Mesenchymal stem cell (in vitro differentiated cells and primary cell): Measurements from ENCODE around the gene ABHD16B.

Source experiments
- DNase-seq: peaks from one replicate; pipeline ENCODE4 v3.0.0-alpha.2; 2013
- H2AFZ ChIP-seq: one replicate; pipeline ENCODE4 v1.6.1; 2013; ENCODE audit warnings: low read depth, mild to moderate bottlenecking, control low read depth, inconsistent platforms, low read length, moderate library complexity
- H2AK5ac ChIP-seq: 2 replicates; pipeline ENCODE4 v1.6.1; 2013; ENCODE audit warnings: low read length, moderate library complexity, mild to moderate bottlenecking, inconsistent platforms; ENCODE audit not compliant: severe bottlenecking
- H2BK120ac ChIP-seq: one replicate; pipeline ENCODE4 v1.6.1; 2013; ENCODE audit warnings: low read depth, mild to moderate bottlenecking, inconsistent platforms, low read length, moderate library complexity
- H2BK12ac ChIP-seq, 2 experiments: one replicate each; pipeline ENCODE4 v1.6.1; 2013; ENCODE audit warnings: inconsistent platforms in 2 of 2, low read length in 2 of 2, mild to moderate bottlenecking in 2 of 2, moderate library complexity in 2 of 2, control low read depth in 1 of 2
- H2BK15ac ChIP-seq: one replicate; pipeline ENCODE4 v1.6.1; 2013; ENCODE audit warnings: mild to moderate bottlenecking, low read depth, inconsistent platforms; ENCODE audit not compliant: poor library complexity, severe bottlenecking
- H2BK5ac ChIP-seq: 2 replicates; pipeline ENCODE4 v1.6.1; 2013; ENCODE audit warnings: low read depth, mild to moderate bottlenecking, low read length, control low read depth, inconsistent platforms; ENCODE audit not compliant: poor library complexity, severe bottlenecking
- H3K14ac ChIP-seq, 2 experiments: one replicate each; pipeline ENCODE4 v1.6.1; 2013; ENCODE audit warnings: inconsistent platforms in 2 of 2, low read length in 2 of 2, control low read depth in 1 of 2, mild to moderate bottlenecking in 1 of 2, moderate library complexity in 1 of 2
- H3K18ac ChIP-seq, 2 experiments: one replicate each; pipeline ENCODE4 v1.6.1; 2013; ENCODE audit warnings: inconsistent platforms in 2 of 2, low read length in 2 of 2, control low read depth in 1 of 2, low read depth in 1 of 2, mild to moderate bottlenecking in 1 of 2
- H3K23ac ChIP-seq, 2 experiments: one replicate each; pipeline ENCODE4 v1.6.1; 2013; ENCODE audit warnings: inconsistent platforms in 2 of 2, low read length in 2 of 2, mild to moderate bottlenecking in 2 of 2, moderate library complexity in 2 of 2, control low read depth in 1 of 2
- H3K27ac ChIP-seq: 2 replicates; pipeline ENCODE4 v1.5.1; 2013; ENCODE audit warnings: mild to moderate bottlenecking, moderate library complexity, low read length, control low read depth, inconsistent platforms; ENCODE audit not compliant: poor library complexity, severe bottlenecking
- H3K27me3 ChIP-seq, 2 experiments: 2 replicates each; pipeline versions ENCODE4 v1.6.1 to v1.7.0; 2013; ENCODE audit warnings: low read length in 2 of 2, mild to moderate bottlenecking in 2 of 2, moderate library complexity in 2 of 2, control low read depth in 1 of 2, inconsistent platforms in 1 of 2; ENCODE audit not compliant: control insufficient read depth in 1 of 2, insufficient read depth in 1 of 2
- H3K36me3 ChIP-seq, 2 experiments: 2 replicates each; pipeline versions ENCODE4 v1.6.1 to v1.7.0; 2013; ENCODE audit warnings: low read length in 2 of 2, control low read depth in 1 of 2, inconsistent platforms in 1 of 2, low read depth in 1 of 2, mild to moderate bottlenecking in 1 of 2; ENCODE audit not compliant: insufficient read depth in 2 of 2, control insufficient read depth in 1 of 2
- H3K4ac ChIP-seq, 2 experiments: one replicate each; pipeline ENCODE4 v1.6.1; 2013; ENCODE audit warnings: inconsistent platforms in 2 of 2, low read length in 2 of 2, mild to moderate bottlenecking in 2 of 2, moderate library complexity in 2 of 2, control low read depth in 1 of 2, low read depth in 1 of 2
- H3K4me1 ChIP-seq: 2 replicates; pipeline ENCODE4 v1.6.1; 2013; ENCODE audit warnings: low read depth, low read length, control low read depth; ENCODE audit not compliant: control insufficient read depth, insufficient read depth
- H3K4me2 ChIP-seq: 2 replicates; pipeline ENCODE4 v1.6.1; 2013; ENCODE audit warnings: low read length, mild to moderate bottlenecking, inconsistent platforms; ENCODE audit not compliant: poor library complexity, severe bottlenecking
- H3K4me3 ChIP-seq, 2 experiments: 2 replicates each; pipeline versions ENCODE4 v1.5.1 to v1.7.0; 2013; ENCODE audit warnings: low read length in 2 of 2, mild to moderate bottlenecking in 2 of 2, control low read depth in 1 of 2, low read depth in 1 of 2; ENCODE audit not compliant: insufficient read depth in 1 of 2
- H3K79me1 ChIP-seq: replicated peaks from 2 replicates; pipeline ENCODE4 v1.6.1; 2013; ENCODE audit warnings: mild to moderate bottlenecking, control low read depth, low read length, inconsistent platforms; ENCODE audit not compliant: poor library complexity, severe bottlenecking
- H3K9ac ChIP-seq: 2 replicates; pipeline ENCODE4 v1.7.0; 2013; ENCODE audit warnings: mild to moderate bottlenecking, low read length, moderate library complexity
- H3K9me3 ChIP-seq: 2 replicates; pipeline ENCODE4 v1.7.0; 2013; ENCODE audit warnings: mild to moderate bottlenecking, low read length; ENCODE audit not compliant: control insufficient read depth
- H4K8ac ChIP-seq: one replicate; pipeline ENCODE4 v1.6.1; 2013; ENCODE audit warnings: inconsistent platforms, mild to moderate bottlenecking, low read length, moderate library complexity
- H4K91ac ChIP-seq: one replicate; pipeline ENCODE4 v1.6.1; 2013; ENCODE audit warnings: mild to moderate bottlenecking, low read length, inconsistent platforms
- WGBS: methylation state at CpG from one replicate; pipeline ENCODE4 v1.1.7; 2013; ENCODE audit warnings: mixed read lengths; 5-methylcytosine and 5-hydroxymethylcytosine counted together

The ABHD16B gene

DNA sequence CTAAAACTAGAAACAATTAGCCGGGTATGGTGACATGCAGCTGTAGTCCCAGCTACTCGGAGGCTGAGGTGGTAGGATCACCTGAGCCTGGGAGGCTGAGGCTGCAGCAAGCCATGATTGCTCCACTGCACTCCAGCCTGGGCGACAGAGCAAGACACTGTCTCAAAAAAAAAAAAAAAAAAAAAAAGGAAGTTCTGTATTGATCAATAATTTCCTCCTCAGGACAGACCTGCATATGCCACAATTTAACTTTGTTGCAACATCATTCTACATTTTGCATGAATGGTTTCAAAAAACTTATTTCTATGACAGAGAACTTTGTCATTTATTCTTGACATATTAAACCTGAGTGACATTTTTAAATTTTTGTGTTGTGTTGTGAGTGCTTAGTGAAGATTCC lies 39.1 kb downstream of the ABHD16B start:
- Histone ChIP-seq H3K14ac (no peak overlapping the region), H3K23ac (no peak overlapping the region), H3K9ac (peak overlapping the region; percentile 32), H4K91ac (no peak overlapping the region), H3K4ac (no peak overlapping the region), H4K8ac (no peak overlapping the region), H2AFZ (no peak overlapping the region), H2BK5ac (no peak overlapping the region), H3K18ac (no peak overlapping the region), H3K4me1 (peaks cover 21% of the 10 kb centered on the region), H2BK15ac (no peak overlapping the region), H3K9me3 (no peaks in the 10 kb centered on the region), H3K36me3 (peaks cover 18% of the 10 kb centered on the region in 2 experiments), H3K27me3 (no peaks in the 10 kb centered on the region), H2BK12ac (no peak overlapping the region), H3K4me3 (no peak overlapping the region), H3K27ac (no peak overlapping the region), H2BK120ac (no peak overlapping the region), H3K4me2 (no peak overlapping the region), H2AK5ac (no peak overlapping the region), H3K79me1 (peaks cover 2% of the 10 kb centered on the region)
- DNase-seq: no peak
- 100% methylated on average over 2 of the region's 3 CpGs for WGBS

DNA sequence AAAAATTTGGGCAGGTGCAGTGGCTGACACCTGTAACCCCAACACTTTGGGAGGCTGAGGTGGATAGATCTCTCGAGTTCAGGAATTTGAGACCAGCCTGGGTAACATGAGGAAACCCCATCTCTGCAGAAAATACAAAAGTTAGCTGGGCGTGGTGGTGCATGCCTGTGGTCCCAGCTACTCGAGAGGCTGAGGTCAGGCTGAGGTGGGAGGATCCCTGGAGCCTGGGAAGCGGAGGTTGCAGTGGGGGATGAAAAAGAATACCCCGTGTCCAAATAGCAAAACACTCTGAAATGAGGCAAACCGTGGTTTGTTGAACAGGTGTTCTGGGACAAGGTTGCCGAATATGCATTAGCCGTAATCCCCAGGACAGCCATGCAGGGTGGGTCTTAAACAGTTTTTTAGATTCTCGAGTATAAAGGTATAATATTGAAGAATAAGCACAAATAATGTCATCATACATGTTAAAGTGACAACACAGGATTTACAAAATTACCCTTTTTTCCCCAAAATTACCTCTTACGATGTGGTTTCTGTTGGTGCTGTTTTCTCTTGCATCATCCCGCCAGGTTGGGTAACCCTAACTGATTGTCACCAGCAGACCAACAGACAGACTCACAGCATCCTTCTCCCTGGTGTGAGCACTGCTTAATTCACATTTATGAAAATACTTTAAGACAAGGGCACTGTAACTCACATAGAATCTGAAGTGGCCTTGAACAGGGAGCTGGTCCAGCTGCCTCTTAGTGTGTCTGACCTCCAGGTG lies 42.7 kb downstream of the ABHD16B start:
- no peak overlapping the region for H3K4me2 ChIP-seq
- H3K36me3 ChIP-seq: peaks cover 9 to 18% of the 10 kb centered on the region in 2 experiments
- no peak overlapping the region for H3K14ac ChIP-seq
- no peak overlapping the region for H3K4me3 ChIP-seq
- H3K9me3 ChIP-seq: no peaks in the 10 kb centered on the region
- H3K9ac ChIP-seq: no peak overlapping the region
- no peak overlapping the region for H2AK5ac ChIP-seq
- no peak overlapping the region for H3K4ac ChIP-seq
- H3K18ac ChIP-seq: no peak overlapping the region
- H4K91ac ChIP-seq: no peak overlapping the region
- H3K4me1 ChIP-seq: peaks cover 9% of the 10 kb centered on the region
- WGBS: 90% methylated on average over 10 of the region's 11 CpGs
- H3K79me1 ChIP-seq: peaks cover 2% of the 10 kb centered on the region
- no peak overlapping the region for H2BK5ac ChIP-seq
- H3K27me3 ChIP-seq: no peaks in the 10 kb centered on the region
- H2BK12ac ChIP-seq: no peak overlapping the region
- no peak overlapping the region for H2BK15ac ChIP-seq
- no peak overlapping the region for H2BK120ac ChIP-seq
- no peak for DNase-seq
- no peak overlapping the region for H4K8ac ChIP-seq
- no peak overlapping the region for H3K27ac ChIP-seq
- H2AFZ ChIP-seq: no peak overlapping the region
- H3K23ac ChIP-seq: no peak overlapping the region

DNA sequence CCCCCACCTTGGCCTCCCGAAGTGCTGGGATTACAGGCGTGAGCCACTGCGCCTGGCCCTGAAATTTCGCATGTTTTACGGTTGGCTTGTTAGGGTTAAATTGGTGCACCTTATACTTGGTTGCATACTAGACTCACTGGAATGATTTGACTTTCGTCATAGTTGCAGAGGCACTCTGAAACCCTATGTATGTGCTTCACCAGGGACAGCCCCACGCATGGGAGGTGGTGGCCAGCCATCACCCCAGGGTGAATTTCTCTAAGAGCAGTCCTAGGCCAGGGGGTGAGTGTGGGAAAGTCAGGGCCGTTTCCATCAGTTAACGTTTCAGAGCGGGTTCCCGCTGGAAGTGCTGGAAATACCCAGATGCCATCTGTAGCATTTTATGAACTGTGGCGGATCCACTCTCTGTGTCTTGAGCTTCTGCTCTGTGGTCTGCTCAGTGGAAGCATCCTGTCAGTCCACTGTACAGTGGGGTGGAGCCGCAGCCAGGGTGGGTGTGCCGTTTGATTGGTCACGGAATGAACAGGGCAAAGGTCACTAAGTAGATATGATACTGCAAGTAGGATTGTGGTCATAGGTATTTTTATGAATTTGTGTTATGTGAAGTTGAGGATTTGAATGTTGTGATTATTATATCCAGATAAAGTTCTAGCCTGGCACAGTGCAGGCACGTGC lies 46.8 kb downstream of the ABHD16B start:
- H3K36me3 ChIP-seq: peaks cover 2 to 14% of the 10 kb centered on the region in 2 experiments
- H2BK5ac ChIP-seq: no peak overlapping the region
- DNase-seq: peak; percentile 18
- H3K27ac ChIP-seq: no peak overlapping the region
- peaks cover 25% of the 10 kb centered on the region for H3K4me1 ChIP-seq
- 94% methylated on average over 16 of the region's 16 CpGs for WGBS
- H3K4me3 ChIP-seq: no peak overlapping the region
- H3K4ac ChIP-seq: no peak overlapping the region
- no peak overlapping the region for H3K14ac ChIP-seq
- H3K4me2 ChIP-seq: no peak overlapping the region
- H4K91ac ChIP-seq: no peak overlapping the region
- H3K79me1 ChIP-seq: peaks cover 3% of the 10 kb centered on the region
- peak overlapping the region; percentile 29 for H4K8ac ChIP-seq
- no peaks in the 10 kb centered on the region for H3K27me3 ChIP-seq
- H3K23ac ChIP-seq: no peak overlapping the region
- H3K9ac ChIP-seq: no peak overlapping the region
- H3K9me3 ChIP-seq: no peaks in the 10 kb centered on the region
- no peak overlapping the region for H2BK120ac ChIP-seq
- no peak overlapping the region for H2AFZ ChIP-seq
- no peak overlapping the region for H2AK5ac ChIP-seq
- no peak overlapping the region for H3K18ac ChIP-seq
- H2BK12ac ChIP-seq: peak overlapping the region in 1 of 2 experiments; percentile 15
- no peak overlapping the region for H2BK15ac ChIP-seq

DNA sequence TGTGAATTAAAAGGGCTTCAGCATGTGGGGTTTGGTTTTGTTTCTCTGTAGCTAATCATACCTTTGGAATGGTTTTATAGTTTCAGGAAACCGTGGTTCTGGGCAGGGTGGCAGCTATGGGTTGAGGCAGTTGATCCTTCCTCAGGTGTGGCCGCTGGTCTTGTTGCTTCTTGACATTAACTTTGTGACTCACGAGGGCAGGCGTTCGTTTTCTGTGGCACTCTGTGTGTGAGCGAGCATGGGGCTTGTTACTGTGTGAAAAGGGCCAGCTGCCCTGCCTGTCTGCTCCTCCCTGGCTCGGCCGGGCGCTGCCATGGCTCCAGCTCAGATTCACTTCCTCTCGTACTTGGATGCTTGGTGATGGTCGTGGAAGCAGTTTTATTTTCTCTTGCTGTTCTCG lies 49.9 kb downstream of the ABHD16B start:
- Histone ChIP-seq H3K36me3 (peaks cover 0 to 21% of the 10 kb centered on the region in 2 experiments), H3K4me1 (peaks cover 32% of the 10 kb centered on the region), H2BK120ac (no peak overlapping the region), H3K4ac (peak overlapping the region in 1 of 2 experiments; percentile 33), H4K8ac (no peak overlapping the region), H3K79me1 (peaks cover 7% of the 10 kb centered on the region), H3K4me3 (no peak overlapping the region), H4K91ac (no peak overlapping the region), H3K18ac (no peak overlapping the region), H3K4me2 (no peak overlapping the region), H2BK5ac (no peak overlapping the region), H2AK5ac (peak overlapping the region; percentile 38), H3K27me3 (no peaks in the 10 kb centered on the region), H3K23ac (no peak overlapping the region), H3K14ac (no peak overlapping the region), H3K9ac (no peak overlapping the region), H3K9me3 (no peaks in the 10 kb centered on the region), H2BK12ac (no peak overlapping the region), H3K27ac (peak overlapping the region; percentile 2), H2AFZ (no peak overlapping the region), H2BK15ac (no peak overlapping the region)
- no peak for DNase-seq
- WGBS: 83% methylated on average over 12 of the region's 12 CpGs
